ENCODE measurements around the gene MITF.

The MITF gene

GRCh38 chr3:69831737-69832136 lies 92.5 kb downstream of the MITF start:
- TF ChIP-seq POLR2AphosphoS5 (IDR thresholded peaks at IDR 0.05; ENCODE audit: low read depth, low read length), result no peak
- no peak for TF ChIP-seq POU2F2 (IDR thresholded peaks at IDR 0.05; ENCODE audit: low read depth, low read length)
- no peak for TF ChIP-seq SPI1 (IDR thresholded peaks at IDR 0.05; ENCODE audit: low read depth, low read length)
- TF ChIP-seq TAF1 (IDR thresholded peaks at IDR 0.05; ENCODE audit: low read depth, low read length), result no peak
- no peak for TF ChIP-seq POLR2A (IDR thresholded peaks at IDR 0.05; ENCODE audit: low read depth, low read length)
- no peak for TF ChIP-seq PAX5 (IDR thresholded peaks at IDR 0.05; ENCODE audit: insufficient read depth, low read length, severe bottlenecking)
- FAIRE-seq (no peak), DNase-seq (ENCODE audit: insufficient read length, low spot score) (no peak)

- DNase-seq (ENCODE audit: insufficient read length, low spot score), result no peak
- FAIRE-seq, result no peak
- TF ChIP-seq POU2F2 (IDR thresholded peaks at IDR 0.05; ENCODE audit: low read depth, low read length) (no peak), PAX5 (IDR thresholded peaks at IDR 0.05; ENCODE audit: insufficient read depth, low read length, severe bottlenecking) (no peak), POLR2A (IDR thresholded peaks at IDR 0.05; ENCODE audit: low read depth, low read length) (no peak), TAF1 (IDR thresholded peaks at IDR 0.05; ENCODE audit: low read depth, low read length) (no peak), SPI1 (IDR thresholded peaks at IDR 0.05; ENCODE audit: low read depth, low read length) (no peak), POLR2AphosphoS5 (IDR thresholded peaks at IDR 0.05; ENCODE audit: low read depth, low read length) (no peak)
Measured at GRCh38 chr3:69833591-69833990, 94.3 kb downstream of the MITF start.

GRCh38 chr3:69838217-69838616 lies 99.0 kb downstream of the MITF start:
- TF ChIP-seq POLR2AphosphoS5 (IDR thresholded peaks at IDR 0.05; ENCODE audit: low read depth, low read length) (no peak), SPI1 (IDR thresholded peaks at IDR 0.05; ENCODE audit: low read depth, low read length) (no peak), PAX5 (IDR thresholded peaks at IDR 0.05; ENCODE audit: insufficient read depth, low read length, severe bottlenecking) (no peak), TAF1 (IDR thresholded peaks at IDR 0.05; ENCODE audit: low read depth, low read length) (no peak), POLR2A (IDR thresholded peaks at IDR 0.05; ENCODE audit: low read depth, low read length) (no peak), POU2F2 (IDR thresholded peaks at IDR 0.05; ENCODE audit: low read depth, low read length) (no peak)
- no peak for FAIRE-seq
- no peak for DNase-seq (ENCODE audit: insufficient read length, low spot score)

- no peak for TF ChIP-seq POLR2A (IDR thresholded peaks at IDR 0.05; ENCODE audit: low read depth, low read length)
- TF ChIP-seq POLR2AphosphoS5 (IDR thresholded peaks at IDR 0.05; ENCODE audit: low read depth, low read length), result no peak
- TF ChIP-seq PAX5 (IDR thresholded peaks at IDR 0.05; ENCODE audit: insufficient read depth, low read length, severe bottlenecking), result no peak
- no peak for TF ChIP-seq POU2F2 (IDR thresholded peaks at IDR 0.05; ENCODE audit: low read depth, low read length)
- no peak for TF ChIP-seq TAF1 (IDR thresholded peaks at IDR 0.05; ENCODE audit: low read depth, low read length)
- TF ChIP-seq SPI1 (IDR thresholded peaks at IDR 0.05; ENCODE audit: low read depth, low read length), result no peak
- DNase-seq (ENCODE audit: insufficient read length, low spot score) (no peak), FAIRE-seq (no peak)
Measured at GRCh38 chr3:69838696-69839515, 99.6 kb downstream of the MITF start.

GRCh38 chr3:69842351-69842750 lies 103.1 kb downstream of the MITF start:
- no peak for FAIRE-seq
- no peak for DNase-seq (ENCODE audit: insufficient read length, low spot score)
- TF ChIP-seq POU2F2 (IDR thresholded peaks at IDR 0.05; ENCODE audit: low read depth, low read length) (no peak), POLR2A (IDR thresholded peaks at IDR 0.05; ENCODE audit: low read depth, low read length) (no peak), SPI1 (IDR thresholded peaks at IDR 0.05; ENCODE audit: low read depth, low read length) (no peak), PAX5 (IDR thresholded peaks at IDR 0.05; ENCODE audit: insufficient read depth, low read length, severe bottlenecking) (no peak), TAF1 (IDR thresholded peaks at IDR 0.05; ENCODE audit: low read depth, low read length) (no peak), POLR2AphosphoS5 (IDR thresholded peaks at IDR 0.05; ENCODE audit: low read depth, low read length) (no peak)

- FAIRE-seq (no peak), DNase-seq (ENCODE audit: insufficient read length, low spot score) (no peak)
- no peak for TF ChIP-seq PAX5 (IDR thresholded peaks at IDR 0.05; ENCODE audit: insufficient read depth, low read length, severe bottlenecking)
- TF ChIP-seq TAF1 (IDR thresholded peaks at IDR 0.05; ENCODE audit: low read depth, low read length), result no peak
- no peak for TF ChIP-seq POLR2A (IDR thresholded peaks at IDR 0.05; ENCODE audit: low read depth, low read length)
- TF ChIP-seq SPI1 (IDR thresholded peaks at IDR 0.05; ENCODE audit: low read depth, low read length), result no peak
- TF ChIP-seq POU2F2 (IDR thresholded peaks at IDR 0.05; ENCODE audit: low read depth, low read length), result no peak
- no peak for TF ChIP-seq POLR2AphosphoS5 (IDR thresholded peaks at IDR 0.05; ENCODE audit: low read depth, low read length)
Measured at GRCh38 chr3:69842789-69843188, 103.5 kb downstream of the MITF start.

GRCh38 chr3:69844706-69845105 lies 105.4 kb downstream of the MITF start:
- DNase-seq (ENCODE audit: insufficient read length, low spot score) (no peak), FAIRE-seq (no peak)
- TF ChIP-seq POLR2AphosphoS5 (IDR thresholded peaks at IDR 0.05; ENCODE audit: low read depth, low read length) (no peak), TAF1 (IDR thresholded peaks at IDR 0.05; ENCODE audit: low read depth, low read length) (no peak), SPI1 (IDR thresholded peaks at IDR 0.05; ENCODE audit: low read depth, low read length) (no peak), PAX5 (IDR thresholded peaks at IDR 0.05; ENCODE audit: insufficient read depth, low read length, severe bottlenecking) (no peak), POU2F2 (IDR thresholded peaks at IDR 0.05; ENCODE audit: low read depth, low read length) (no peak), POLR2A (IDR thresholded peaks at IDR 0.05; ENCODE audit: low read depth, low read length) (no peak)

GRCh38 chr3:69847303-69847702 lies 108.0 kb downstream of the MITF start:
- TF ChIP-seq SPI1 (IDR thresholded peaks at IDR 0.05; ENCODE audit: low read depth, low read length) (no peak), PAX5 (IDR thresholded peaks at IDR 0.05; ENCODE audit: insufficient read depth, low read length, severe bottlenecking) (no peak), POLR2A (IDR thresholded peaks at IDR 0.05; ENCODE audit: low read depth, low read length) (no peak), POLR2AphosphoS5 (IDR thresholded peaks at IDR 0.05; ENCODE audit: low read depth, low read length) (no peak), POU2F2 (IDR thresholded peaks at IDR 0.05; ENCODE audit: low read depth, low read length) (no peak)
- FAIRE-seq (no peak), DNase-seq (ENCODE audit: insufficient read length, low spot score) (no peak)

GRCh38 chr3:69848113-69848512 lies 108.8 kb downstream of the MITF start:
- TF ChIP-seq POU2F2 (IDR thresholded peaks at IDR 0.05; ENCODE audit: low read depth, low read length), result no peak
- TF ChIP-seq POLR2AphosphoS5 (IDR thresholded peaks at IDR 0.05; ENCODE audit: low read depth, low read length), result no peak
- no peak for TF ChIP-seq TAF1 (IDR thresholded peaks at IDR 0.05; ENCODE audit: low read depth, low read length)
- TF ChIP-seq POLR2A (IDR thresholded peaks at IDR 0.05; ENCODE audit: low read depth, low read length), result no peak
- no peak for TF ChIP-seq PAX5 (IDR thresholded peaks at IDR 0.05; ENCODE audit: insufficient read depth, low read length, severe bottlenecking)
- no peak for TF ChIP-seq SPI1 (IDR thresholded peaks at IDR 0.05; ENCODE audit: low read depth, low read length)

More at GRCh38 chr3:69848113-69848512, 108.8 kb downstream of the MITF start:
- DNase-seq (ENCODE audit: insufficient read length, low spot score) (no peak), FAIRE-seq (no peak)

All from GM12891 (cell line).